IPS-18a (cell line): ENCODE measurements around the gene TMEM91.

Experiments
- H3K27ac ChIP-seq: one replicate; pipeline ENCODE4 v1.5.1; 2013; ENCODE audit warnings: low read length
- H3K27me3 ChIP-seq: one replicate; pipeline ENCODE4 v1.6.1; 2013; ENCODE audit warnings: mild to moderate bottlenecking, low read length; ENCODE audit not compliant: control insufficient read depth, insufficient read depth
- H3K36me3 ChIP-seq: one replicate; pipeline ENCODE4 v1.6.1; 2013; ENCODE audit warnings: low read depth, low read length; ENCODE audit not compliant: control insufficient read depth
- H3K4me1 ChIP-seq: one replicate; pipeline ENCODE4 v1.6.1; 2013; ENCODE audit warnings: low read depth, low read length; ENCODE audit not compliant: control insufficient read depth
- H3K4me3 ChIP-seq: one replicate; pipeline ENCODE4 v1.5.1; 2013; ENCODE audit warnings: low read length
- H3K9ac ChIP-seq: one replicate; pipeline ENCODE4 v1.6.1; 2013; ENCODE audit warnings: mild to moderate bottlenecking, low read length, moderate library complexity
- H3K9me3 ChIP-seq: one replicate; pipeline ENCODE4 v1.6.1; 2013; ENCODE audit warnings: low read depth, low read length; ENCODE audit not compliant: control insufficient read depth

Gene TMEM91

DNA sequence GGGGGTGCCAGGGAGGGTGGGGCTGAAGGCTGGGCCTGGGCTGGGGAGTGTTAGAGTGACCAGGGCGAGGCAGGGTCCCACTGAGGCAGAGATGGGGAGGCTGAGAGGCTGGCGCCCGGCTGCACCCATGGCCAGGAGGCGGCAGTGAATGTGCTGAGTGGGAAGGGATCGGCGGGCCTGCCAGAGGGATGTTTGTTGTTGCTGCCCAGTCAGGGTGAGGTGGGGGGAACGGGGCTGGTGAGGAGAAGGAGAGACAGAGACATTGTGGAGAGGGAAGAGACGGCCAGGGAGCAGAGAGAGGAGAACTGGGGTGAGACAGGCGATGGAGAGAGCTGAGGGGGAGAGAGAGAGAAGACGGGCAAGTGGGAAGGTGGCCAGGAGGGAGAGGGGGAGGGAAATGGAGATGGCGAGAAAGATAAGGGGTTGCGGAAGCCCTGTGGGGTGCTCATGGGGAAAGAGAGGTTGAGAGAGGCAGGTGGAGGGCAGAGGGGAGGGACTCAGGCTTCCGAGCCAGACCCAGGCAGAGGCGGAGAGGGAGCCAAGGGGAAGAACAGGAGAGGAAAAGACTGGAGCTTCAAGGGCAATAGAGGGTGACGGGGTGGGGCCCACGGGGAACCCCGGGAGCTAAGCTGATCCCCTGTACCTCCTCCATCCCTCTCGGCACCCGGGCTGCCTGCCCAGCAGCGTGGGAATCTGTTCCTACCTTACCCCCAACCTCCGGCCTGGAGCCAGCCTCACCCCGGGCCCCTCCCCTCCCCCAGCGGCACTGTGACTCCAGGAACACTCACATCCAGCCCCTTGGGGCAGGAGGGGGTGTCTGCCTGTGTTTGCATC is 51.5 kb downstream of the TMEM91 start:
- Histone ChIP-seq H3K27me3 (no peaks in the 10 kb centered on the region), H3K9ac (peak overlapping the region; percentile 25), H3K4me1 (peaks cover 5% of the 10 kb centered on the region), H3K27ac (no peak overlapping the region), H3K9me3 (no peaks in the 10 kb centered on the region), H3K36me3 (peaks cover 23% of the 10 kb centered on the region), H3K4me3 (peak overlapping the region; percentile 62)

DNA sequence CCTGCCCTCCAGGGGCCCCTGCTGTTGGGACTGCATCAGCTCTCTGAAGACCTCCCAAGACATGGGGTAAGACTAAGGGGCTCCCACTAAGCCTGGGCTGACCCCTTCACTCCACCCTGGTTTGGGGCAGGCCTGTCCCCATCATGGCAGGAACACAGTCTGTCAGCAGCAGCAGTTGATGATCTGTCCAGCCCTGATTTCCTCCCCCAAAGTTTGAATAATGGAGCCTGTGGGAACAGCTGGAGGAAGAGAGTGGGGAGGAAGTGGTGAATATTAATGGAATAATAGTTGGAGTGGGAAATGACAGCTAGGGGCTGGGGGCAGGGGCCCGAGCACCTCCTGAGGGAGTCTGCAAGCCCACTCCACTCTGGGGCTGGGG is 52.1 kb downstream of the TMEM91 start:
- peaks cover 28% of the 10 kb centered on the region for H3K36me3 ChIP-seq
- H3K4me1 ChIP-seq, result peaks cover 5% of the 10 kb centered on the region
- H3K9me3 ChIP-seq, result no peaks in the 10 kb centered on the region
- no peaks in the 10 kb centered on the region for H3K27me3 ChIP-seq
- peak overlapping the region; percentile 62 for H3K4me3 ChIP-seq
- H3K9ac ChIP-seq, result no peak overlapping the region
- H3K27ac ChIP-seq, result no peak overlapping the region

DNA sequence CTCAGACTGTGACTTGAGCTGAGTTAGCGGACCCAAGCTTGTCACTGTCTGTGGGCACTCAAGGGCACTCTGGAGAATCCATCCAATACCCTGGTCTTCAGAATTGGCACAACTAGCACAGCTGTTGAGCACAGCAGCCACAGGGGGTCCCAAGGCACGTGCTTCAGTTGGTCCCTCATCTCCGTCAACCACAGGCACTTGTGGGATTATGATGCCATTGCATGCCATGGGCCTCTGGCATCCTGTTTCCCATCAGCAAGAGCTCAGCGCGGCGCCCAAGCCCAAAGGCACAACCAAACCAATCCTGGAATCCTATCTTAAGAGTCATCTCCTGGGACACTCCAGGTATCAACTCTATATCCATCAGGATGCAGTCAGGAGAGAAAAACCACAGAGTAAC is 54.6 kb downstream of the TMEM91 start:
- no peaks in the 10 kb centered on the region for H3K9me3 ChIP-seq
- H3K9ac ChIP-seq, result no peak overlapping the region
- H3K4me3 ChIP-seq, result no peak overlapping the region
- H3K27me3 ChIP-seq, result no peaks in the 10 kb centered on the region
- peaks cover 28% of the 10 kb centered on the region for H3K36me3 ChIP-seq
- no peak overlapping the region for H3K27ac ChIP-seq
- H3K4me1 ChIP-seq, result peaks cover 5% of the 10 kb centered on the region

DNA sequence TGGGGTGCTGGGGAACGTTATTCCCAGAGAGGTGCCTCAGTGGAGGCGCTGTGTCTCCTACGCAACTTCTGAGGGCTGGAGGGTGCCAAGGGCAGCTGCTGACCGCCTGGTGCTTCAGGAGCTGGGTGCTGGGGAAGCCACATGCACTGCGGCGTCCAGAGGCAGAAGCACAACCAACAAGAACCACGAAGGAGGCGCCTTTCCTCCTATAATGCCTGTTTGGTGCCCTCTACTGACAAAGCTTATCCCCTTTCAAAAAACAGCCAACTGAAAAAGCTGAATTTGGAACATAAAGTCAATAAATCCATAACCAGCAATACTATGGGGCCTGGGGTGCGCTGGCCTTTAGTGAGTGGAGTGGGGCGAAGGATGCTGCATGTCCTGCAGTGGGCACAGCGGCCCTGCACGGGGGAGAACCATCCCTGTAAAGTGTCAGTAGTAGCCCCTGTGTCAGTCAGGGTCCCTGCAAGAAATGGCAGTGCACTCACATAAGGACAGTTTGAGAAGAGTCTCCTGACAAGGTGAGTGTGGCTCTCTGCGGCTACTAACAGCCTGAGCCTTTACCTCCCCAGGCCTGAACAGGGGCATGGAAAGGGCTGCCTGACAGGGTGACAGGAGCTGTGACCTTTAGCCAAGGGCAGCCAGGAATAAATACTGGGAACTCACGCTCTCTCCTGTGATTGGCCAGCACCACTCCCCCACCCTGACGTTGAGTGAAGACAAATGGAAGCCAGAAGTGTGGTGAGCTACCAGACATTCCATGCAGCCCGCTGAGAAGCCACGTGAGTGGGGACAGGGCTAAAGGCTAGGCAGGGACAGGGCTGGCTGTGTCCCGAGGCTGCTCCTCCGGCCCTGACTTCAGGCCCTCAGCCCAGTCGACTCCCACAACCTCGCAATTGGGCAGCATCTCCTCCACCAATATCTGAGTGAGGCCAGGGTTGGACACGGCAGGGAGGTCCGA is 55.4 kb downstream of the TMEM91 start:
- Histone ChIP-seq H3K9ac (no peak overlapping the region), H3K4me3 (no peak overlapping the region), H3K27me3 (no peaks in the 10 kb centered on the region), H3K27ac (no peak overlapping the region), H3K36me3 (peaks cover 28% of the 10 kb centered on the region), H3K9me3 (no peaks in the 10 kb centered on the region), H3K4me1 (peaks cover 4% of the 10 kb centered on the region)

DNA sequence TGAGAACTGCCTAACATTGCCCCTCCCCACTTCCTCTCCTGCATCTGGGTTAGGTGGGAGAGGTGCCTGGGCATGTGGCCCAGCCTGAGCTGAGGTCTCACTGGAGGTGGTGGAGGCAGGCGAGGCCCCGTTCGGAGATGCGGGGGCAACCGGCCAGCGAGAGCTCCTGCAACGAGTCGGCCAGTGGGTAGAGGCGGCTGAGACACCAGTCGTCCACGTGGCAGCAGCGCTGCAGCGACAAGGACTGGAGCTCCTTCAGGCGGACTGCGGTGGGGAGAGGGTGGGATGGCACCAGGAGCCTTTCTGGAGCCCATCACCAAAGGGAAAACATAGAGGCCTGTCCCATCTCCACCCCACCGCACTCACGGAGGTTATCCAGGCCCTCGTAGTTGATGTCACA is 56.8 kb downstream of the TMEM91 start:
- no peaks in the 10 kb centered on the region for H3K9me3 ChIP-seq
- H3K4me1 ChIP-seq, result no peaks in the 10 kb centered on the region
- no peak overlapping the region for H3K9ac ChIP-seq
- peaks cover 28% of the 10 kb centered on the region for H3K36me3 ChIP-seq
- H3K27ac ChIP-seq, result no peak overlapping the region
- no peak overlapping the region for H3K4me3 ChIP-seq
- H3K27me3 ChIP-seq, result no peaks in the 10 kb centered on the region
